ENCODE measurements around the gene IL17C.

DNA sequence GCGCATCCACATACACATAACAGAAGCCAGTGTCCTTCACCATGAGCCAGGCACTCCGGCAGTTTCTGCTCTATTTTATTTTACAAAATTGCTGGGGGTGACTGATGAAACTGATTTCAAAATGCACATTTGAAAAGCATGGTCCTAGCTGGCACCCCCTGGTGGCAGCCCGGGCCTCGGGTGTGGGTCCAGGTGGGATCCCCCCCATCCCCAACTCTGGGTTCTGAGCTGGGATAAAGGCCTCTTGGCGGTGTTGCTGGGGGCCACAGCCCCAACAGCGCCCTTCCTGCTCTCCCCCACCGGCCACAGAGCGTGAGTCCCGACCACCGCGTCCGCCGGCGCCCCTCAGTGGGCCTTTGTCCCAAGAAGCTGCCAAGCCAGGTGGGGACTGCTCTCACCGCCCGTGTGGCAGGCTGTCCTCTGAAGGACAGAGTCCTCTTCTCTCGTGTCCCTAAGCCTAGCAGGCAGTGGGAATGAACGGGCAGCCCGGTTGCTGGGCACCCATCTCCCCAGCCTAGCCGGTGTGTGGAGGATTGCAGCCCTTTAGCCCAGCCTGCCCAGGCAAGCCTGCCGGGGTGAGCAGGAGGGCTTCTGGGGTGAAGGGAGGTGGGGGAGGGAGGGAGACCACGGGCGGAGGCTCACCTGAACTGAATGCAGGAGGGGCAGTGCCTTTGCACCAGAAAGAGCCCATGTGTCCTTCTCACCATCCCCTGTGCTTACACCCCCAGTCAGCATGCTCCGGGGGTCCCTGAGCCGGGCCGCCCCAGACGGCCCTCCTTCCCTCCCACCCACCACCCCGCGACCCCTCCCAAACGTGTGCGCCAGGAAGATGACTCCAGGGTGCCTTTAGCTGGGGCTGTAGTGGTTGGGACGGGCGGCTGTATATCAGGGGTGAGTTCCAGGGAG, 47.0 kb downstream of the IL17C start:
- TF ChIP-seq, protein P1, sequence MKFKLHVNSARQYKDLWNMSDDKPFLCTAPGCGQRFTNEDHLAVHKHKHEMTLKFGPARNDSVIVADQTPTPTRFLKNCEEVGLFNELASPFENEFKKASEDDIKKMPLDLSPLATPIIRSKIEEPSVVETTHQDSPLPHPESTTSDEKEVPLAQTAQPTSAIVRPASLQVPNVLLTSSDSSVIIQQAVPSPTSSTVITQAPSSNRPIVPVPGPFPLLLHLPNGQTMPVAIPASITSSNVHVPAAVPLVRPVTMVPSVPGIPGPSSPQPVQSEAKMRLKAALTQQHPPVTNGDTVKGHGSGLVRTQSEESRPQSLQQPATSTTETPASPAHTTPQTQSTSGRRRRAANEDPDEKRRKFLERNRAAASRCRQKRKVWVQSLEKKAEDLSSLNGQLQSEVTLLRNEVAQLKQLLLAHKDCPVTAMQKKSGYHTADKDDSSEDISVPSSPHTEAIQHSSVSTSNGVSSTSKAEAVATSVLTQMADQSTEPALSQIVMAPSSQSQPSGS (CRISPR knock-in tag; IDR thresholded peaks at IDR 0.05; ENCODE audit: borderline replicate concordance, low read depth) = no peak
- TF ChIP-seq, protein P2, sequence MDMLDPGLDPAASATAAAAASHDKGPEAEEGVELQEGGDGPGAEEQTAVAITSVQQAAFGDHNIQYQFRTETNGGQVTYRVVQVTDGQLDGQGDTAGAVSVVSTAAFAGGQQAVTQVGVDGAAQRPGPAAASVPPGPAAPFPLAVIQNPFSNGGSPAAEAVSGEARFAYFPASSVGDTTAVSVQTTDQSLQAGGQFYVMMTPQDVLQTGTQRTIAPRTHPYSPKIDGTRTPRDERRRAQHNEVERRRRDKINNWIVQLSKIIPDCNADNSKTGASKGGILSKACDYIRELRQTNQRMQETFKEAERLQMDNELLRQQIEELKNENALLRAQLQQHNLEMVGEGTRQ (CRISPR knock-in tag; IDR thresholded peaks at IDR 0.05) = no peak
- TF ChIP-seq, protein P3, sequence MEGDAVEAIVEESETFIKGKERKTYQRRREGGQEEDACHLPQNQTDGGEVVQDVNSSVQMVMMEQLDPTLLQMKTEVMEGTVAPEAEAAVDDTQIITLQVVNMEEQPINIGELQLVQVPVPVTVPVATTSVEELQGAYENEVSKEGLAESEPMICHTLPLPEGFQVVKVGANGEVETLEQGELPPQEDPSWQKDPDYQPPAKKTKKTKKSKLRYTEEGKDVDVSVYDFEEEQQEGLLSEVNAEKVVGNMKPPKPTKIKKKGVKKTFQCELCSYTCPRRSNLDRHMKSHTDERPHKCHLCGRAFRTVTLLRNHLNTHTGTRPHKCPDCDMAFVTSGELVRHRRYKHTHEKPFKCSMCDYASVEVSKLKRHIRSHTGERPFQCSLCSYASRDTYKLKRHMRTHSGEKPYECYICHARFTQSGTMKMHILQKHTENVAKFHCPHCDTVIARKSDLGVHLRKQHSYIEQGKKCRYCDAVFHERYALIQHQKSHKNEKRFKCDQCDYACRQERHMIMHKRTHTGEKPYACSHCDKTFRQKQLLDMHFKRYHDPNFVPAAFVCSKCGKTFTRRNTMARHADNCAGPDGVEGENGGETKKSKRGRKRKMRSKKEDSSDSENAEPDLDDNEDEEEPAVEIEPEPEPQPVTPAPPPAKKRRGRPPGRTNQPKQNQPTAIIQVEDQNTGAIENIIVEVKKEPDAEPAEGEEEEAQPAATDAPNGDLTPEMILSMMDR (IDR thresholded peaks at IDR 0.05) = peak; percentile 37; the same call in 1 of the 2 replicates
- TF ChIP-seq GABPB1 (CRISPR knock-in tag; IDR thresholded peaks at IDR 0.05) (no peak), ETV6 (CRISPR knock-in tag; IDR thresholded peaks at IDR 0.05) (no peak), ZBTB21 (CRISPR knock-in tag; IDR thresholded peaks at IDR 0.05; ENCODE audit: borderline replicate concordance) (no peak), TCF7 (CRISPR knock-in tag; IDR thresholded peaks at IDR 0.05; ENCODE audit: low read depth) (no peak), JUN (CRISPR knock-in tag; IDR thresholded peaks at IDR 0.05) (no peak), FOXK1 (CRISPR knock-in tag; IDR thresholded peaks at IDR 0.05) (no peak), NR2C2 (CRISPR knock-in tag; IDR thresholded peaks at IDR 0.05) (no peak)
- TF ChIP-seq, protein P4, sequence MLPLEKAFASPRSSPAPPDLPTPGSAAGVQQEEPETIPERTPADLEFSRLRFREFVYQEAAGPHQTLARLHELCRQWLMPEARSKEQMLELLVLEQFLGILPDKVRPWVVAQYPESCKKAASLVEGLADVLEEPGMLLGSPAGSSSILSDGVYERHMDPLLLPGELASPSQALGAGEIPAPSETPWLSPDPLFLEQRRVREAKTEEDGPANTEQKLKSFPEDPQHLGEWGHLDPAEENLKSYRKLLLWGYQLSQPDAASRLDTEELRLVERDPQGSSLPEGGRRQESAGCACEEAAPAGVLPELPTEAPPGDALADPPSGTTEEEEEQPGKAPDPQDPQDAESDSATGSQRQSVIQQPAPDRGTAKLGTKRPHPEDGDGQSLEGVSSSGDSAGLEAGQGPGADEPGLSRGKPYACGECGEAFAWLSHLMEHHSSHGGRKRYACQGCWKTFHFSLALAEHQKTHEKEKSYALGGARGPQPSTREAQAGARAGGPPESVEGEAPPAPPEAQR (CRISPR knock-in tag; IDR thresholded peaks at IDR 0.05) = no peak
- TF ChIP-seq, protein P5, sequence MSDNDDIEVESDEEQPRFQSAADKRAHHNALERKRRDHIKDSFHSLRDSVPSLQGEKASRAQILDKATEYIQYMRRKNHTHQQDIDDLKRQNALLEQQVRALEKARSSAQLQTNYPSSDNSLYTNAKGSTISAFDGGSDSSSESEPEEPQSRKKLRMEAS (CRISPR knock-in tag; IDR thresholded peaks at IDR 0.05) = no peak
- TF ChIP-seq, protein P6, sequence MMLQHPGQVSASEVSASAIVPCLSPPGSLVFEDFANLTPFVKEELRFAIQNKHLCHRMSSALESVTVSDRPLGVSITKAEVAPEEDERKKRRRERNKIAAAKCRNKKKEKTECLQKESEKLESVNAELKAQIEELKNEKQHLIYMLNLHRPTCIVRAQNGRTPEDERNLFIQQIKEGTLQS (CRISPR knock-in tag; conservative IDR thresholded peaks at IDR 0.05) = no peak
- TF ChIP-seq, protein P7, sequence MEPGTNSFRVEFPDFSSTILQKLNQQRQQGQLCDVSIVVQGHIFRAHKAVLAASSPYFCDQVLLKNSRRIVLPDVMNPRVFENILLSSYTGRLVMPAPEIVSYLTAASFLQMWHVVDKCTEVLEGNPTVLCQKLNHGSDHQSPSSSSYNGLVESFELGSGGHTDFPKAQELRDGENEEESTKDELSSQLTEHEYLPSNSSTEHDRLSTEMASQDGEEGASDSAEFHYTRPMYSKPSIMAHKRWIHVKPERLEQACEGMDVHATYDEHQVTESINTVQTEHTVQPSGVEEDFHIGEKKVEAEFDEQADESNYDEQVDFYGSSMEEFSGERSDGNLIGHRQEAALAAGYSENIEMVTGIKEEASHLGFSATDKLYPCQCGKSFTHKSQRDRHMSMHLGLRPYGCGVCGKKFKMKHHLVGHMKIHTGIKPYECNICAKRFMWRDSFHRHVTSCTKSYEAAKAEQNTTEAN (CRISPR knock-in tag; IDR thresholded peaks at IDR 0.05) = no peak
